ENCODE data around the gene ZNF658. TPM values are rescaled to one million over a fixed set of nuclear protein-coding genes. Genes with fewer than 3 reads are reported as not detected.
A peak's percentile ranks its signal among the peaks of the same experiment; 100 is the strongest.
"Not testable (repeated sequence)": the region's sequence is repeated elsewhere in the genome, so short reads cannot be mapped to it uniquely, and the experiment has no call there.

ZNF658 gene
- total RNA-seq (2014; rRNA removed; shearing (Covaris generic)), result 2.4 and 3.1 TPM in 2 replicates
- 3.0 and 3.5 TPM in 2 replicates for total RNA-seq (2022)
- Bru-seq, nascent RNA, result percentile 50 among the genes with signal in this experiment
- percentile 36 among the genes with signal in this experiment for BruChase-seq, experiment 1, labeled RNA remaining after a 6-hour chase
- percentile 40 among the genes with signal in this experiment for BruChase-seq, experiment 2, labeled RNA remaining after a 2-hour chase
- long read RNA-seq, partial matches to known transcripts, result 0 of 1 reads
- long read RNA-seq, other reads (novel, unspliced or antisense), result 1 of 1 reads

GRCh38 chr9:66900490-66901131, at the start of gene ZNF658:
Gene ZNF658, plus strand, starts transcription at chr9:66900725. Its CDS starts 2,837 bp downstream, at chr9:66903562.
- intact Hi-C loops (cut with micrococcal nuclease; ENCODE audit: unreplicated experiment), result not testable (repeated sequence)

GRCh38 chr9:66861732-66862131, 38.8 kb upstream of the ZNF658 start:
- H3K9me3 ChIP-seq (ENCODE audit: low read length); H3K9me2 ChIP-seq (ENCODE audit: insufficient read depth, low read length); H4K20me1 ChIP-seq (ENCODE audit: insufficient read depth, low read length); H3K79me2 ChIP-seq (ENCODE audit: insufficient read depth, low read depth, low read length); intact Hi-C loops (cut with micrococcal nuclease; ENCODE audit: unreplicated experiment); H3K4me2 ChIP-seq (ENCODE audit: low read length); H2AFZ ChIP-seq (ENCODE audit: low read length); CTCF ChIA-PET (ENCODE audit: unreplicated experiment); POLR2A ChIA-PET; DNase-seq (ENCODE audit: low spot score); H3K27ac ChIP-seq (ENCODE audit: low read depth, low read length, poor library complexity, severe bottlenecking); H3K4me1 ChIP-seq (ENCODE audit: insufficient read depth, low read length, poor library complexity, severe bottlenecking); BruUV-seq (replicated peaks); H3K36me3 ChIP-seq (ENCODE audit: insufficient read depth, low read length); H3K4me3 ChIP-seq (ENCODE audit: low read depth, low read length, poor library complexity, severe bottlenecking): not testable (repeated sequence)

More at GRCh38 chr9:66900490-66901131, at the start of gene ZNF658:
- H3K9me3 ChIP-seq (ENCODE audit: low read length); H3K4me1 ChIP-seq (ENCODE audit: insufficient read depth, low read length, poor library complexity, severe bottlenecking); BruUV-seq (replicated peaks); H3K36me3 ChIP-seq (ENCODE audit: insufficient read depth, low read length); H3K9me2 ChIP-seq (ENCODE audit: insufficient read depth, low read length); POLR2A ChIA-PET; H3K79me2 ChIP-seq (ENCODE audit: insufficient read depth, low read depth, low read length); H4K20me1 ChIP-seq (ENCODE audit: insufficient read depth, low read length); H3K27ac ChIP-seq (ENCODE audit: low read depth, low read length, poor library complexity, severe bottlenecking); CTCF ChIA-PET (ENCODE audit: unreplicated experiment): not testable (repeated sequence)
- peak within 1 kb of the TSS; percentile 53 for H3K4me2 ChIP-seq (ENCODE audit: low read length)
- H2AFZ ChIP-seq (ENCODE audit: low read length), result peak within 1 kb of the TSS; percentile 64; the same call in 1 of the 2 replicates
- peak; percentile 68 for DNase-seq (ENCODE audit: low spot score)
- H3K4me3 ChIP-seq (ENCODE audit: low read depth, low read length, poor library complexity, severe bottlenecking), result peak within 1 kb of the TSS; percentile 62

- H3K4me2 ChIP-seq (ENCODE audit: low read length); BruUV-seq (replicated peaks); H4K20me1 ChIP-seq (ENCODE audit: insufficient read depth, low read length); H3K79me2 ChIP-seq (ENCODE audit: insufficient read depth, low read depth, low read length); H3K27ac ChIP-seq (ENCODE audit: low read depth, low read length, poor library complexity, severe bottlenecking); H3K36me3 ChIP-seq (ENCODE audit: insufficient read depth, low read length); DNase-seq (ENCODE audit: low spot score); POLR2A ChIA-PET; H3K4me1 ChIP-seq (ENCODE audit: insufficient read depth, low read length, poor library complexity, severe bottlenecking); intact Hi-C loops (cut with micrococcal nuclease; ENCODE audit: unreplicated experiment); H2AFZ ChIP-seq (ENCODE audit: low read length); H3K9me2 ChIP-seq (ENCODE audit: insufficient read depth, low read length); H3K4me3 ChIP-seq (ENCODE audit: low read depth, low read length, poor library complexity, severe bottlenecking); H3K9me3 ChIP-seq (ENCODE audit: low read length); CTCF ChIA-PET (ENCODE audit: unreplicated experiment): not testable (repeated sequence)
These were observed 31.9 kb upstream of the ZNF658 start for GRCh38 chr9:66868660-66869059.

- POLR2A ChIA-PET; BruUV-seq (replicated peaks); intact Hi-C loops (cut with micrococcal nuclease; ENCODE audit: unreplicated experiment); H3K4me1 ChIP-seq (ENCODE audit: insufficient read depth, low read length, poor library complexity, severe bottlenecking); H3K27ac ChIP-seq (ENCODE audit: low read depth, low read length, poor library complexity, severe bottlenecking); H3K79me2 ChIP-seq (ENCODE audit: insufficient read depth, low read depth, low read length); H3K4me2 ChIP-seq (ENCODE audit: low read length); H4K20me1 ChIP-seq (ENCODE audit: insufficient read depth, low read length); H3K9me3 ChIP-seq (ENCODE audit: low read length); H3K36me3 ChIP-seq (ENCODE audit: insufficient read depth, low read length); CTCF ChIA-PET (ENCODE audit: unreplicated experiment); H3K4me3 ChIP-seq (ENCODE audit: low read depth, low read length, poor library complexity, severe bottlenecking); H3K9me2 ChIP-seq (ENCODE audit: insufficient read depth, low read length); DNase-seq (ENCODE audit: low spot score): not testable (repeated sequence)
- 0 out of 2 replicates have a peak overlapping the region, but pooled peaks have one; percentile 25 for H2AFZ ChIP-seq (ENCODE audit: low read length)
These were observed 19.9 kb upstream of the ZNF658 start for GRCh38 chr9:66880605-66881004.

GRCh38 chr9:66881847-66882246, 18.7 kb upstream of the ZNF658 start:
- DNase-seq (ENCODE audit: low spot score); H4K20me1 ChIP-seq (ENCODE audit: insufficient read depth, low read length); H3K27ac ChIP-seq (ENCODE audit: low read depth, low read length, poor library complexity, severe bottlenecking); H3K4me3 ChIP-seq (ENCODE audit: low read depth, low read length, poor library complexity, severe bottlenecking); H3K4me1 ChIP-seq (ENCODE audit: insufficient read depth, low read length, poor library complexity, severe bottlenecking); BruUV-seq (replicated peaks); H3K9me2 ChIP-seq (ENCODE audit: insufficient read depth, low read length); H3K4me2 ChIP-seq (ENCODE audit: low read length); CTCF ChIA-PET (ENCODE audit: unreplicated experiment); H3K79me2 ChIP-seq (ENCODE audit: insufficient read depth, low read depth, low read length); intact Hi-C loops (cut with micrococcal nuclease; ENCODE audit: unreplicated experiment); H2AFZ ChIP-seq (ENCODE audit: low read length); H3K36me3 ChIP-seq (ENCODE audit: insufficient read depth, low read length); H3K9me3 ChIP-seq (ENCODE audit: low read length); POLR2A ChIA-PET: not testable (repeated sequence)

GRCh38 chr9:66890334-66890733, 10.2 kb upstream of the ZNF658 start:
- H2AFZ ChIP-seq (ENCODE audit: low read length); H4K20me1 ChIP-seq (ENCODE audit: insufficient read depth, low read length); H3K36me3 ChIP-seq (ENCODE audit: insufficient read depth, low read length); DNase-seq (ENCODE audit: low spot score); intact Hi-C loops (cut with micrococcal nuclease; ENCODE audit: unreplicated experiment); BruUV-seq (replicated peaks); H3K79me2 ChIP-seq (ENCODE audit: insufficient read depth, low read depth, low read length); H3K9me3 ChIP-seq (ENCODE audit: low read length); H3K27ac ChIP-seq (ENCODE audit: low read depth, low read length, poor library complexity, severe bottlenecking); H3K9me2 ChIP-seq (ENCODE audit: insufficient read depth, low read length); CTCF ChIA-PET (ENCODE audit: unreplicated experiment); H3K4me2 ChIP-seq (ENCODE audit: low read length); POLR2A ChIA-PET; H3K4me3 ChIP-seq (ENCODE audit: low read depth, low read length, poor library complexity, severe bottlenecking); H3K4me1 ChIP-seq (ENCODE audit: insufficient read depth, low read length, poor library complexity, severe bottlenecking): not testable (repeated sequence)

Data from OCI-LY7 (cell line).